Smooth muscle cell of the brain vasculature (primary cell): ENCODE results near the gene FAM234B.

ENCODE experiments used
- DNase-seq: peaks from one replicate; pipeline ENCODE4 v3.0.0-alpha.2; 2012; ENCODE audit warnings: low read depth, low spot score

Gene FAM234B

GRCh38 chr12:13114251-13115052 is 70.3 kb downstream of the FAM234B start:
- no peak for DNase-seq

- no peak for DNase-seq
Observed at GRCh38 chr12:13116259-13116658, 72.1 kb downstream of the FAM234B start.

- no peak for DNase-seq
Observed at GRCh38 chr12:13117029-13117428, 72.8 kb downstream of the FAM234B start.

GRCh38 chr12:13119826-13120225 is 75.6 kb downstream of the FAM234B start:
- no peak for DNase-seq

- no peak for DNase-seq
Observed at GRCh38 chr12:13120413-13120812, 76.2 kb downstream of the FAM234B start.

- no peak for DNase-seq
Observed at GRCh38 chr12:13121568-13121967, 77.4 kb downstream of the FAM234B start.

- DNase-seq, result no peak
Observed at GRCh38 chr12:13124656-13125505, 80.7 kb downstream of the FAM234B start.

- DNase-seq, result no peak
Observed at GRCh38 chr12:13125996-13126395, 81.8 kb downstream of the FAM234B start.

GRCh38 chr12:13126494-13126893 is 82.3 kb downstream of the FAM234B start:
- no peak for DNase-seq

DNA sequence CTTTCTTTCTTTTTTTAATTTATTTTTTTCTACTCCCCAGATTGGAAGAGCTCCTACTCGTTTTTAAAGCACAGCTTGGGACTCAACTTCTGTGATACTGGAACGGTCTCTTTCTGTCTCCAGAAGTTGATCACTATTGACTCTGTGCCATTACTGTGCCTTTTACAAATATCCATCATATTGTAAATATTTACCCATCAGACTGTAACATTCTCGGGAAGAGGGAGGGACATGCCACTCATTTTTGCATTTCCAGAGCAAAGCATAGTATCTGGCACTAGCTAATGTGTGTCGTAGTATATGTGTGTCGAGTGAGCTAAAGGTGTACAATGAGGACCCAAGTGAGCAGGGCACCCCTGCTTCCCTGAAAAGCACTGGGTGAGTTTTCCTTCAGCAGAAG is 83.3 kb downstream of the FAM234B start:
- no peak for DNase-seq

GRCh38 chr12:13128291-13128965 is 84.2 kb downstream of the FAM234B start:
- no peak for DNase-seq

GRCh38 chr12:13130981-13131380 is 86.8 kb downstream of the FAM234B start:
- DNase-seq, result no peak
